Kidney (tissue), 14 donors: ENCODE results near the gene METTL25B. TPM values are rescaled to one million over a fixed set of nuclear protein-coding genes. Genes with fewer than 3 reads are reported as not detected.
"Not testable (repeated sequence)": the region's sequence is repeated elsewhere in the genome, so short reads cannot be mapped to it uniquely, and the experiment has no call there.

Source experiments
- DNase-seq, 5 donors: peaks; one replicate each; pipeline ENCODE4 v3.0.0-alpha.2; 2013 to 2020
- FAIRE-seq: peaks from 2 replicates; lab custom pipeline; 2012; peaks lifted over from hg19 to GRCh38; lab: Jason Lieb, UNC
- H3K27ac ChIP-seq, 2 donors: one replicate each; pipeline ENCODE4 v1.7.0; 2013; ENCODE audit warnings: low read depth in 2 of 2, low read length in 2 of 2, inconsistent platforms in 1 of 2
- H3K27me3 ChIP-seq: one replicate; pipeline ENCODE4 v1.7.1; 2013; ENCODE audit warnings: low read length, inconsistent platforms; ENCODE audit not compliant: control insufficient read depth, insufficient read depth
- H3K36me3 ChIP-seq, 3 donors: one replicate each; pipeline versions ENCODE4 v1.7.0 to v1.7.1; 2013; ENCODE audit warnings: low read length in 3 of 3, control low read depth in 1 of 3, inconsistent platforms in 1 of 3; ENCODE audit not compliant: insufficient read depth in 3 of 3, control insufficient read depth in 2 of 3
- H3K4me1 ChIP-seq, 3 donors: one replicate each; pipeline versions ENCODE4 v1.7.0 to v1.7.1; 2013; ENCODE audit warnings: low read length in 3 of 3, inconsistent platforms in 1 of 3, low read depth in 1 of 3; ENCODE audit not compliant: control insufficient read depth in 2 of 3, insufficient read depth in 2 of 3
- H3K4me3 ChIP-seq, 3 donors: one replicate each; pipeline versions ENCODE4 v1.7.0 to v1.8.1; 2013; ENCODE audit warnings: low read length in 3 of 3, control low read depth in 1 of 3, inconsistent platforms in 1 of 3
- H3K9ac ChIP-seq, 3 donors: one replicate each; pipeline versions ENCODE4 v1.7.0 to v1.7.1; 2013; ENCODE audit warnings: low read length in 3 of 3, control low read depth in 1 of 3, inconsistent platforms in 1 of 3
- H3K9me3 ChIP-seq, 3 donors: one replicate each; pipeline versions ENCODE4 v1.7.0 to v1.7.1; 2013; ENCODE audit warnings: low read length in 3 of 3, control low read depth in 1 of 3, inconsistent platforms in 1 of 3; ENCODE audit not compliant: control insufficient read depth in 2 of 3, insufficient read depth in 1 of 3
- intact Hi-C: fragments of 100-400 bp; cut with DNase I; formaldehyde crosslinking; loops from one replicate; pipeline ENCODE4 v1.11.1; 2022
- polyA plus RNA-seq: library from polyadenylated mRNA; stranded (reverse); fragments of 350-450 nt; fragmentation: Illumina TruSeq; extraction: RNeasy Lipid Tissue Mini Kit (QIAGEN cat#74804); gene quantifications from one replicate; pipeline ENCODE4 v1.2.3, GENCODE V29; 2014; ENCODE audit warnings: low read depth, low replicate concordance; ENCODE audit not compliant: insufficient read depth
- total RNA-seq: library from RNA; stranded (reverse); fragmentation: NEBNext Ultra II Directional; extraction: Animal tissue kit (Norgen Biotek cat#: 25700); gene quantifications from one replicate; pipeline ENCODE4 v1.2.1, GENCODE V29; 2021
- TF ChIP-seq, protein P1 (sequence below): IDR thresholded peaks from 3 replicates; pipeline ENCODE4 v1.5.1; 2012; ENCODE audit warnings: mild to moderate bottlenecking, moderate library complexity, borderline replicate concordance; ENCODE audit not compliant: insufficient read depth; ENCODE audit errors: extremely low read depth
- donor health status: control.
- donor health status: control.
- donor health status: control.
- donor health status: control.
- donor health status: control.
- donor health status: DM: yes; HTN: yes; CAD: no.
- donor health status: Normal renal cell carcinoma (clear cell type).

METTL25B gene
- total and polyA plus RNA-seq, 2 donors from 2014 or later, result 29.4 to 35.2 TPM

DNA sequence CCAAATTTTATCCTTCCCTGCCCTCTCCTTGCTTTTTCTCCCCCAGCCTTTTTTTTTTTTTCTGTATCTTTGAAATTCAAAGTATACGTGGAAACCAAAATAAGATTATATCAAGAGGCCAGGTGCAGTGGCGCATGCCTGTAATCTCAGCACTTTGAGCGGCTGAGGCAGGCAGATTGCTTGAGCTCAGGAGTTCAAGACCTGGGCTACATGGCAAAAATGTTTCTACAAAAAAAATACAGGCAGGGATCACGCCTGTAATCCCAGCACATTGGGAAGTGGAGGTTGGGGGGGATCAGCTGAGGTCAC lies 32.5 kb downstream of the METTL25B start:
- Histone ChIP-seq H3K9me3 (no peaks in the 10 kb centered on the region), H3K9ac (no peak overlapping the region), H3K27me3 (no peaks in the 10 kb centered on the region), H3K4me3 (no peak overlapping the region), H3K4me1 (peaks cover 0 to 1% (median 0%) of the 10 kb centered on the region in 3 donors), H3K36me3 (no peaks in the 10 kb centered on the region), H3K27ac (no peak overlapping the region)
- intact Hi-C loops, result no loop called here
- TF ChIP-seq, protein P1, sequence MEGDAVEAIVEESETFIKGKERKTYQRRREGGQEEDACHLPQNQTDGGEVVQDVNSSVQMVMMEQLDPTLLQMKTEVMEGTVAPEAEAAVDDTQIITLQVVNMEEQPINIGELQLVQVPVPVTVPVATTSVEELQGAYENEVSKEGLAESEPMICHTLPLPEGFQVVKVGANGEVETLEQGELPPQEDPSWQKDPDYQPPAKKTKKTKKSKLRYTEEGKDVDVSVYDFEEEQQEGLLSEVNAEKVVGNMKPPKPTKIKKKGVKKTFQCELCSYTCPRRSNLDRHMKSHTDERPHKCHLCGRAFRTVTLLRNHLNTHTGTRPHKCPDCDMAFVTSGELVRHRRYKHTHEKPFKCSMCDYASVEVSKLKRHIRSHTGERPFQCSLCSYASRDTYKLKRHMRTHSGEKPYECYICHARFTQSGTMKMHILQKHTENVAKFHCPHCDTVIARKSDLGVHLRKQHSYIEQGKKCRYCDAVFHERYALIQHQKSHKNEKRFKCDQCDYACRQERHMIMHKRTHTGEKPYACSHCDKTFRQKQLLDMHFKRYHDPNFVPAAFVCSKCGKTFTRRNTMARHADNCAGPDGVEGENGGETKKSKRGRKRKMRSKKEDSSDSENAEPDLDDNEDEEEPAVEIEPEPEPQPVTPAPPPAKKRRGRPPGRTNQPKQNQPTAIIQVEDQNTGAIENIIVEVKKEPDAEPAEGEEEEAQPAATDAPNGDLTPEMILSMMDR, result no peak
- DNase-seq (no peak), FAIRE-seq (no peak)

DNA sequence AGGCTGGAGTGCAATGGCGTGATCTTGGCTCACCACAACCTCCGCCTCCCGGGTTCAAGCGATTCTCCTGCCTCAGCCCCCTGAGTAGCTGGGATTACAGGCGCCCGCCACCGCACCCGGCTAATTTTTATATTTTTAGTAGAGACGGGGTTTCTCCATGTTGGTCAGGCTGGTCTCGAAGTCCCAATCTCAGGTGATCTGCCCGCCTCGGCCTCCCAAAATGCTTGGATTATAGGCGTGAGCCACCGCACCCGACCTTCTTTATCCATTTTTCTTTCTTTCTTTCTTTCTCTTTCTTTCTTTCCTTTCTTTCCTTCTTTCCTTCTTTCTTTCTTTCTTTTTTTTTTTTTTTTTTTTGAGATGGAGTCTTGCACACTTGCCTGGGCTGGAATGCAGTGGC lies 36.9 kb downstream of the METTL25B start:
- H3K4me1 ChIP-seq, result peaks cover 0 to 16% (median 14%) of the 10 kb centered on the region in 3 donors
- FAIRE-seq, H3K9ac ChIP-seq, DNase-seq, H3K36me3 ChIP-seq, intact Hi-C loops, H3K4me3 ChIP-seq, H3K27me3 ChIP-seq, H3K27ac ChIP-seq, H3K9me3 ChIP-seq: not testable (repeated sequence)

DNA sequence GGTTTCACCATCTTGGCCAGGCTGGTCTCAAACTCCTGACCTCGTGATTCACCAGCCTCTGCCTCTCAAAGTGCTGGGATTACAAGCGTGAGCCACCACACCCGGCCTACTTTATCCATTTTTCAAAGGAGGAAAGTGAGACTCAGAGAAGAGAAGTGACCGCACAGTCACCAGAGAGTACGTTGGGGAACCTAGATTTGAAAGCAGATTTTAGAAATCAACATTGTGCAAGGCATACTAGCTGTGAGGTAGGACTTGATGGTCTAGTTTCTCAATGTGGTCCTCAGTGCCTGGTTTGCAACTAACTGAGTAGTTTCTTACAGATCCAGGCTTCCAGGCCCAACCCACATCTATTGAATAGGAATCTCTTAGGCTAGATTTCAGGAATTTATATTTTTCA lies 37.4 kb downstream of the METTL25B start:
- FAIRE-seq, result no peak
- H3K27ac ChIP-seq, result no peak overlapping the region
- peaks cover 0 to 3% (median 0%) of the 10 kb centered on the region in 3 donors for H3K36me3 ChIP-seq
- peak overlapping the region in 2 of 3 donors; percentile 92 to 98 for H3K4me3 ChIP-seq
- no peak overlapping the region for H3K9ac ChIP-seq
- DNase-seq, result no peak
- H3K4me1 ChIP-seq, result peaks cover 0 to 16% (median 14%) of the 10 kb centered on the region in 3 donors
- H3K27me3 ChIP-seq, result no peaks in the 10 kb centered on the region
- intact Hi-C loops, result no loop called here
- TF ChIP-seq, protein P1, result no peak
- H3K9me3 ChIP-seq, result no peaks in the 10 kb centered on the region

DNA sequence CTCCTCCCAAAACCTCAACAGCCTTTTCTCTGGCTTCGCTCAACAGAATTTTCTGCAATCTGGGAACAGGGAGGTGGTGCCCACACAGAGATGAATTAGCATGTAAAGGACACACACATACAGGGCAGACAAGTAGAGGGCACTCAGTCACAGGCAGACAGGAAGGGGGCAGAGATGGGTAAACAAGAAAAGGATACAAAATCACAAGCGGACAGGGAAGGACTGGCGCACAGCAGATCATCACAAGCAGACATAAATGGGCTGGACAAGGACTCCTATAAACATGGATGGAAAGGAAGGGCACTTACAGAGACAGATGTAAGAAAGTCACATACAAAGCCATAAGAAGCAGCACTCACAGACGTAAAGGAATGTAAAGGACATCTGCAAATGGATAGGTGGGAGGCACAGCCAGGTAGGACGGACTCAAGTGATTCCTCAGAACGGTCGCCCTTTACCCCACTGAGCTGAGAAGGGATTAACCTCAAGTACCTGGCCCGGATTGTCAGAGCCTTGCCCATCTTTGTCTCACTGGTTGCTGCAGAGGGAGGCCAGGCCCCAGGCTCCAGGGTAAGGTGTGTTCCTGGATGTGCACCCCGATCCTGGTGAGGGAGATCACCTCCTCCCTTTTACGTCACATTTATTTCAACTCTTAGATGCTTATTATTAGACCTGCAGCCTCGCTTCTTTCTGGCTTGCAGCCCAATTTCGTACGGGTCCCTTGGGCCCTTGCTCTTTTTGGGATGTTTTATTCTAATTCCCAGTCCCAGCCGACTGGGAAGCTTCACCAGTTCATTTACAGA lies 38.2 kb downstream of the METTL25B start:
- intact Hi-C loops, result no loop called here
- TF ChIP-seq, protein P1, result no peak
- Histone ChIP-seq H3K27ac (peak overlapping the region; percentile 76 to 96), H3K4me3 (peak overlapping the region; percentile 81 to 98 (median 92)), H3K9me3 (no peaks in the 10 kb centered on the region), H3K27me3 (no peaks in the 10 kb centered on the region), H3K9ac (peak overlapping the region; percentile 86 to 93 (median 88)), H3K36me3 (peaks cover 0 to 7% (median 6%) of the 10 kb centered on the region in 3 donors), H3K4me1 (peaks cover 0 to 22% (median 16%) of the 10 kb centered on the region in 3 donors)
- FAIRE-seq (no peak), DNase-seq (peak in 2 of 5 donors; percentile 40 to 58)
